Spleen (tissue), 7 donors: ENCODE results near the gene MAST2.

Experiments used
- CTCF ChIP-seq, 11 experiments: fragments of 200-600 bp in 7 of 11; fragments of 450-650 bp in 4 of 11; sonication (generic) in 4 of 11; IDR thresholded peaks in 8 of 11; conservative IDR thresholded peaks in 3 of 11; 1 replicate in 7 of 11; 2 replicates in 4 of 11; pipeline versions ENCODE4 v1.4.0 to v1.8.0; 2016 to 2021; ENCODE audit warnings: antibody characterized with exemption in 11 of 11, inconsistent platforms in 4 of 11, mild to moderate bottlenecking in 1 of 11
- POLR2A ChIP-seq, 3 donors: fragments of 450-650 bp; IDR thresholded peaks; one replicate each; pipeline ENCODE4 v1.5.1; 2017; ENCODE audit warnings: antibody characterized with exemption in 3 of 3, mild to moderate bottlenecking in 1 of 3
- POLR2AphosphoS5 ChIP-seq, 3 donors: sonication (generic); formaldehyde crosslinking; IDR thresholded peaks; one replicate each; pipeline ENCODE4 v1.5.1; 2017; ENCODE audit warnings: antibody characterized with exemption in 3 of 3
- donor health status: DM: no; HTN: no; CAD: no; lungs with moderate emphysema.
- donor health status: DM: no; HTN: no; CAD: no.
- donor health status: DM: no; HTN: no; CAD: no.

DNA sequence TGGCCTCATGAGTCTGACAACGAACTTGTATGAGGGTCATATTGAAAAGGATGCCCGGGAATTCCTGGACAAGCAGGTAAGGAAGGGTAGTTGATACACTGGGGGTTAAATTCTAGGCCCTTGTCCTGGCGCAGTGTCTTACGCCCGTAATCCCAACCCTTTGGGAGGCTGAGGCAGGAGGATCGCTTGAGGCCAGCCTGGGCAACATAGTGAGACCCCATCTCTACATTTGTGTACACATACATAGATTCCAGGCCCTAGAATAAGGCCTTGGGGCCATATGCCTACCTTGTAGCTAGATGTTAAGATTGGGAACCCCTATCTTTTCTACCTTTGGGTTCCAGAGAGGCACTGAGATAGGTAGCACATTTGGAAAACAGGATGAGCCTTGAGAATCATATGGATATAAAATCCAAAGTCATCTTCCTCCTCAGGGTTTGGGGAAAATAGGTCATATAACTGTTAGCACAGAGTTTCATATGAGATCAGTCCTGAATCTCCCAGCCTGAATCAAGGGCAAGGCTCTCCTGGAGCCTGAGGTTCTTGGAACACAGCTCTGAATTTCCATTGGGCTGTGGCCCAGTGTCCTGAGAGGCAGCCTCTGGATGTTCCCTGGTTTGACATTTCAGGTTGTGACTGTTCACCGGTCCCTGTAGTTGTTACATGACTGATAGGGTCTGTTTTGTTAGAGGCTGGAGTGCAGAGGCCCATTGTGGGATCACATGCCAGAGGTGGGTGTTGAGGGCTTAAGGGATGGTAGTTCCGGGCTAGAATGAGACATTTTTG, 224.6 kb downstream of the MAST2 start:
- TF ChIP-seq POLR2AphosphoS5 (IDR thresholded peaks at IDR 0.05) (no peak), CTCF (IDR thresholded peaks at IDR 0.05 in 8 of 11, conservative IDR thresholded peaks at IDR 0.05 in 3 of 11) (no peak), POLR2A (IDR thresholded peaks at IDR 0.05) (no peak)
